Mucosa of stomach (tissue), 1 donor: Measurements from ENCODE around the gene HOMEZ.
A peak's percentile ranks its signal among the peaks of the same experiment; 100 is the strongest.

Experiments
- H3K27me3 ChIP-seq: one replicate; pipeline ENCODE4 v1.7.0; 2013; ENCODE audit warnings: mild to moderate bottlenecking, low read length; ENCODE audit not compliant: control insufficient read depth, insufficient read depth
- H3K36me3 ChIP-seq: one replicate; pipeline ENCODE4 v1.7.0; 2013; ENCODE audit warnings: low read length; ENCODE audit not compliant: control insufficient read depth, insufficient read depth
- H3K4me1 ChIP-seq: one replicate; pipeline ENCODE4 v1.7.0; 2013; ENCODE audit warnings: mild to moderate bottlenecking, low read length; ENCODE audit not compliant: control insufficient read depth, insufficient read depth
- H3K4me3 ChIP-seq: one replicate; pipeline ENCODE4 v1.7.0; 2013; ENCODE audit warnings: low read length
- H3K9ac ChIP-seq: one replicate; pipeline ENCODE4 v1.7.0; 2013; ENCODE audit warnings: mild to moderate bottlenecking, low read length, moderate library complexity
- H3K9me3 ChIP-seq: one replicate; pipeline ENCODE4 v1.7.0; 2013; ENCODE audit warnings: mild to moderate bottlenecking, low read length, moderate library complexity; ENCODE audit not compliant: control insufficient read depth
- donor health status: Pancreatic carcinoma.

Gene HOMEZ

GRCh38 chr14:23321572-23322547 lies 35.9 kb upstream of the HOMEZ start:
- peak overlapping the region; percentile 90 for H3K9ac ChIP-seq
- no peaks in the 10 kb centered on the region for H3K27me3 ChIP-seq
- H3K36me3 ChIP-seq, result peaks cover 15% of the 10 kb centered on the region

GRCh38 chr14:23320584-23321571 lies 34.9 kb upstream of the HOMEZ start, which contains the start of gene PABPN1:
Gene PABPN1, plus strand, starts transcription at chr14:23321457. Its CDS starts 13 bp downstream, at chr14:23321470.
- peaks cover 20% of the 10 kb centered on the region for H3K4me1 ChIP-seq
- H3K9me3 ChIP-seq, result no peaks in the 10 kb centered on the region
- no peaks in the 10 kb centered on the region for H3K27me3 ChIP-seq
- H3K36me3 ChIP-seq, result peaks cover 15% of the 10 kb centered on the region
- peak within 1 kb of the TSS; percentile 90 for H3K4me3 ChIP-seq
- H3K9ac ChIP-seq, result peak within 1 kb of the TSS; percentile 90

More at GRCh38 chr14:23321572-23322547, 35.9 kb upstream of the HOMEZ start:
- peak overlapping the region; percentile 90 for H3K4me3 ChIP-seq
- H3K4me1 ChIP-seq, result peaks cover 20% of the 10 kb centered on the region
- H3K9me3 ChIP-seq, result no peaks in the 10 kb centered on the region

- H3K36me3 ChIP-seq, result peaks cover 14% of the 10 kb centered on the region
- H3K4me1 ChIP-seq, result peaks cover 20% of the 10 kb centered on the region
- H3K4me3 ChIP-seq, result no peak overlapping the region
- peak overlapping the region; percentile 58 for H3K9ac ChIP-seq
- H3K27me3 ChIP-seq, result no peaks in the 10 kb centered on the region
- H3K9me3 ChIP-seq, result no peaks in the 10 kb centered on the region
Measured at GRCh38 chr14:23319746-23320583, 34.0 kb upstream of the HOMEZ start.

- peaks cover 9% of the 10 kb centered on the region for H3K4me1 ChIP-seq
- H3K27me3 ChIP-seq, result no peaks in the 10 kb centered on the region
- H3K9me3 ChIP-seq, result no peaks in the 10 kb centered on the region
- H3K9ac ChIP-seq, result no peak overlapping the region
- H3K4me3 ChIP-seq, result no peak overlapping the region
- H3K36me3 ChIP-seq, result no peaks in the 10 kb centered on the region
Measured at GRCh38 chr14:23316300-23316699, 30.4 kb upstream of the HOMEZ start.

- Histone ChIP-seq H3K4me1 (peaks cover 37% of the 10 kb centered on the region), H3K27me3 (no peaks in the 10 kb centered on the region), H3K4me3 (no peak overlapping the region), H3K9ac (no peak overlapping the region), H3K9me3 (no peaks in the 10 kb centered on the region), H3K36me3 (no peaks in the 10 kb centered on the region)
Measured at GRCh38 chr14:23310546-23310945, 24.6 kb upstream of the HOMEZ start.

- H3K9ac ChIP-seq, result peak overlapping the region; percentile 45
- H3K27me3 ChIP-seq, result no peaks in the 10 kb centered on the region
- no peak overlapping the region for H3K4me3 ChIP-seq
- H3K4me1 ChIP-seq, result peaks cover 37% of the 10 kb centered on the region
- no peaks in the 10 kb centered on the region for H3K36me3 ChIP-seq
- no peaks in the 10 kb centered on the region for H3K9me3 ChIP-seq
Measured at GRCh38 chr14:23308721-23309445, 23.0 kb upstream of the HOMEZ start.

- H3K9ac ChIP-seq, result peak overlapping the region; percentile 97
- H3K36me3 ChIP-seq, result no peaks in the 10 kb centered on the region
- no peaks in the 10 kb centered on the region for H3K9me3 ChIP-seq
- no peaks in the 10 kb centered on the region for H3K27me3 ChIP-seq
- peak overlapping the region; percentile 94 for H3K4me3 ChIP-seq
- peaks cover 37% of the 10 kb centered on the region for H3K4me1 ChIP-seq
Measured at GRCh38 chr14:23307687-23308644, 22.0 kb upstream of the HOMEZ start.

GRCh38 chr14:23307146-23307530 lies 21.2 kb upstream of the HOMEZ start:
- Histone ChIP-seq H3K9ac (peak overlapping the region; percentile 97), H3K27me3 (no peaks in the 10 kb centered on the region), H3K4me3 (peak overlapping the region; percentile 94), H3K36me3 (no peaks in the 10 kb centered on the region), H3K4me1 (peaks cover 37% of the 10 kb centered on the region), H3K9me3 (no peaks in the 10 kb centered on the region)

GRCh38 chr14:23306412-23307145 lies 20.6 kb upstream of the HOMEZ start, which contains the start of gene BCL2L2:
Gene BCL2L2, plus strand, starts transcription at chr14:23306833. Its CDS starts 935 bp downstream, at chr14:23307768.
- no peaks in the 10 kb centered on the region for H3K9me3 ChIP-seq
- peaks cover 37% of the 10 kb centered on the region for H3K4me1 ChIP-seq
- H3K27me3 ChIP-seq, result no peaks in the 10 kb centered on the region
- no peaks in the 10 kb centered on the region for H3K36me3 ChIP-seq
- peak within 1 kb of the TSS; percentile 97 for H3K9ac ChIP-seq
- H3K4me3 ChIP-seq, result peak within 1 kb of the TSS; percentile 94
